Peyer's patch (tissue), 4 donors: Measurements from ENCODE around the gene RPSA.
"Not testable (repeated sequence)": the region's sequence is repeated elsewhere in the genome, so short reads cannot be mapped to it uniquely, and the experiment has no call there.

ENCODE experiments used
- CTCF ChIP-seq, 6 experiments: fragments of 450-650 bp in 4 of 6; fragments of 200-600 bp in 2 of 6; sonication (generic) in 1 of 6; IDR thresholded peaks; one replicate each; pipeline ENCODE4 v1.5.1; 2017 to 2019; ENCODE audit warnings: antibody characterized with exemption in 6 of 6, mild to moderate bottlenecking in 3 of 6, moderate library complexity in 1 of 6
- POLR2A ChIP-seq, 2 donors: fragments of 450-650 bp; IDR thresholded peaks; one replicate each; pipeline ENCODE4 v1.5.1; 2017; ENCODE audit warnings: antibody characterized with exemption in 2 of 2, mild to moderate bottlenecking in 2 of 2, moderate library complexity in 2 of 2

- not testable (repeated sequence) for TF ChIP-seq CTCF, POLR2A (IDR thresholded peaks at IDR 0.05)
These were observed 47.4 kb downstream of the RPSA start for GRCh38 chr3:39453872-39454271.
